Measurements from ENCODE around the gene GYS1.
A peak's percentile ranks its signal among the peaks of the same experiment; 100 is the strongest.

Gene GYS1

DNA sequence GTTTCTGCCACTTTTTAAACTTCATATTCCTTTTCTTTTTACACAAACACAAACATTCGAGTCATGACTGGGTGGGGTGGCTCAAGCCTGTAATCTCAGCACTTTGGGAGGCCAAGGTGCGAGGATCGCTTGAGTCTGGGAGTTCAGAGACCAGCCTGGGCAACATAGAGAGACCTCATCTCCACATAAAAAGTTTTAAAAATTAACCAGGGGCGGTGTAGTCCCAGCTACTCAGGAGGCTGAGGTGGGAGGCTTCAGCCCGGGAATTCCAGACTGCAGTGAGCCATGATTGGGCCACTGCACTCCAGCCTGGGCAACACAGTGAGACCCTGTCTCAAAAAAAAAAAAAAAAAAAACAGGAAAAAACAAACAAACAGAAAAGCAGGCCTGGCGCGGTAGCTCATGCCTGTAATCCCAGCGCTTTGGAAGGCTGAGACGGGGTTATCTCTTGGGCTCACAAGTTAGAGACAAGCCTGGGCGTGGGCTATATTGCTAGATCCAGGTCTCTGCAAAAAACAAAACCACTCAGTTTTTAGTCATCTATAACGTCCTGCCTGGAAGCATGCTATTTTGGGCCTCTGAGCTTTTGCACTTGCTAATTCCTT, 39.0 kb downstream of the GYS1 start:
- Histone ChIP-seq H3K27me3 (ENCODE audit: insufficient read depth, low read depth, severe bottlenecking) (no peaks in the 10 kb centered on the region), H3K36me3 (peaks cover 20% of the 10 kb centered on the region), H3K9me3 (ENCODE audit: severe bottlenecking) (peaks cover 5% of the 10 kb centered on the region), H3K27ac (peak overlapping the region; percentile 64), H3K4me3 (ENCODE audit: low read depth, low read length) (peak overlapping the region; percentile 46)
- DNase-seq = no peak
- TF ChIP-seq, protein P1, sequence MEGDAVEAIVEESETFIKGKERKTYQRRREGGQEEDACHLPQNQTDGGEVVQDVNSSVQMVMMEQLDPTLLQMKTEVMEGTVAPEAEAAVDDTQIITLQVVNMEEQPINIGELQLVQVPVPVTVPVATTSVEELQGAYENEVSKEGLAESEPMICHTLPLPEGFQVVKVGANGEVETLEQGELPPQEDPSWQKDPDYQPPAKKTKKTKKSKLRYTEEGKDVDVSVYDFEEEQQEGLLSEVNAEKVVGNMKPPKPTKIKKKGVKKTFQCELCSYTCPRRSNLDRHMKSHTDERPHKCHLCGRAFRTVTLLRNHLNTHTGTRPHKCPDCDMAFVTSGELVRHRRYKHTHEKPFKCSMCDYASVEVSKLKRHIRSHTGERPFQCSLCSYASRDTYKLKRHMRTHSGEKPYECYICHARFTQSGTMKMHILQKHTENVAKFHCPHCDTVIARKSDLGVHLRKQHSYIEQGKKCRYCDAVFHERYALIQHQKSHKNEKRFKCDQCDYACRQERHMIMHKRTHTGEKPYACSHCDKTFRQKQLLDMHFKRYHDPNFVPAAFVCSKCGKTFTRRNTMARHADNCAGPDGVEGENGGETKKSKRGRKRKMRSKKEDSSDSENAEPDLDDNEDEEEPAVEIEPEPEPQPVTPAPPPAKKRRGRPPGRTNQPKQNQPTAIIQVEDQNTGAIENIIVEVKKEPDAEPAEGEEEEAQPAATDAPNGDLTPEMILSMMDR (IDR thresholded peaks at IDR 0.05; ENCODE audit: low read depth, low read length) = no peak

DNA sequence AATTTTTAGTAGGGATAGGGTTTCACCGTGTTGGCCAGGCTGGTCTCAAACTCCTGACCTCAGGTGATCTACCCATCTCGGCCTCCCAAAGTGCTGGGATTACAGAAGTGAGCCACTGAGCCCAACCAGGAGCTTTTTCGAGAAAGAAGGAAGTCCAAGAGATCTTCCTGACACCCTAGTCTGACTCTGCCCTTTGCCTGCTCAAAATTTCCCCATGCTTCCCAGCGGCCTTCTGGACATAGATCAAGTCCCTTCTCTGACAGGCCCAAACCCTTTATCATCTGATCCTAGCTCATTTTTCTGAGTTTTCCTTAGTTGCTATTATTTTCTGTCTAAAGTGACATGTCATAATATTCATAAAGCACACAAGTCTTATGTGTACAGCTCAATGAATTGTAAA, 40.0 kb downstream of the GYS1 start:
- no peak overlapping the region for H3K4me3 ChIP-seq (ENCODE audit: low read depth, low read length)
- DNase-seq = no peak

DNA sequence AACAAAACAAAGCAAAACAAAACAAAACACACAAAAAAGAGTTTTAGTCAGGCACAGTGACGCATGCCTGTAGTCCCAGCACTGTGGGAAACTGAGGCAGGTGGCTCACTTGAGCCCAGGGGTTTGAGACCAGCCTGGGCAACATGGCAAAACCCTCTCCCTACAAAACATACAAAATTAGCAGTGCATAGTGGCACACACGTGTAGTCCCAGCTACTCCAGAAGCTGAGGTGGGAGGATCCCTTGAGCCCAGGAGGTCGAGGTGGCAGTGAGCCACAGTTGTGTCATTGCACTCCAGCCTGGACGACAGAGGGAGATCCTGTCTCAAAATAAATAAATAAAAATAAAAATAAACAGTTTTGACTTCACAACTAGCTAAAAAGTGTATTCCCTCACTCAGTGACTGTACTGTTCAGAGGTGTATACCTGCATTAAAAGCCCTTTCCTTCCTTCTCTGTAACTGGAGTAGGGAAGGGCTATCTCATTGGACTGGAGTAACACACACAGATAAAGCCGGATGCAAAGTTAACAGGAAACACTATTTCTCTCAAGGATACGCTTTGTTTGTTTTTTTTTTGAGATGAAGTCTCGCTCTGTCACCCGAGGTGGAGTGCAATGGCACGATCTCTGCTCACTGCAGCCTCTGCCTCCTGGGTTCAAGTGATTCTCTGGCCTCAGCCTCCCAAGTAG, 42.1 kb downstream of the GYS1 start:
- Histone ChIP-seq H3K9me3 (ENCODE audit: severe bottlenecking) (peaks cover 16% of the 10 kb centered on the region), H3K27me3 (ENCODE audit: insufficient read depth, low read depth, severe bottlenecking) (no peaks in the 10 kb centered on the region), H3K4me3 (ENCODE audit: low read depth, low read length) (no peak overlapping the region), H3K36me3 (peaks cover 5% of the 10 kb centered on the region), H3K27ac (peak overlapping the region; percentile 76)
- DNase-seq = no peak
- TF ChIP-seq, protein P1 (IDR thresholded peaks at IDR 0.05; ENCODE audit: low read depth, low read length) = no peak

More for the DNA sequence above, 40.0 kb downstream of the GYS1 start:
- Histone ChIP-seq H3K27ac (no peak overlapping the region), H3K36me3 (peaks cover 15% of the 10 kb centered on the region), H3K27me3 (ENCODE audit: insufficient read depth, low read depth, severe bottlenecking) (no peaks in the 10 kb centered on the region), H3K9me3 (ENCODE audit: severe bottlenecking) (peaks cover 6% of the 10 kb centered on the region)
- TF ChIP-seq, protein P1 (IDR thresholded peaks at IDR 0.05; ENCODE audit: low read depth, low read length) = no peak

DNA sequence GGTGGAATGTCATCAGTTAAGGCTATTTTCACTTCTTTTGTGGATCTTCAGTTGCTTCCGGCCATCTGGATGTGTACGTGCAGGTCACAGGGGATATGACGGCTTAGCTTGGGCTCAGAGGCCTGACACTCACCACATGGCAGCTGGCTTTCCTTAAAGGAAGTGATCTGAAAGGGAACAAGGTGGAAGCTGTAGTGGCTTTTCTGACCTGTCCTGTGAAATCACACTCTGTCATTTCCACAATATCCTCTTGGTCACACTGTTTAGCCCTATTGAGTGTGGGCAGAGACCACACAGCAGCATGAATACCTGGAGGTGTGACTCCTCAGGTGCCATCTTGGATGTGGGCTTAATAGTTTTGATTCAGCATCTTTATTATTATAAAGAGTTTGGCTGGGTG, 43.0 kb downstream of the GYS1 start:
- H3K27ac ChIP-seq = peak overlapping the region; percentile 76

DNA sequence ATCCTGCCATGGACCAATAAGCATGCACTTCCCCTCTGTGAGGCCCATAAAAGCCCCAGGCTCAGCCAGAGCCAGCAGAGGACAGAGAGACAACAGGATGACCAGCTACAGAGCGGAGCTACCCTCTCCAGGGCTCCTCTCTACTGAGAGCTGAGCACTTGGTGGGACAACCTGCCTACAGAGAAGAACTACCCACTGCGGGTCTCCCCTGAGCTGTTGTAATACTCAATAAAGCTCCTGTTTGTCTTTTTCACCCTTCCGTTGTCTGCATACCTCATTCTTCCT, 45.9 kb downstream of the GYS1 start:
- Histone ChIP-seq H3K36me3 (no peaks in the 10 kb centered on the region), H3K9me3 (ENCODE audit: severe bottlenecking) (peaks cover 16% of the 10 kb centered on the region), H3K27ac (no peak overlapping the region), H3K27me3 (ENCODE audit: insufficient read depth, low read depth, severe bottlenecking) (no peaks in the 10 kb centered on the region), H3K4me3 (ENCODE audit: low read depth, low read length) (no peak overlapping the region)
- no peak for DNase-seq
- TF ChIP-seq, protein P1 (IDR thresholded peaks at IDR 0.05; ENCODE audit: low read depth, low read length) = no peak

More for the DNA sequence above, 43.0 kb downstream of the GYS1 start:
- H3K9me3 ChIP-seq (ENCODE audit: severe bottlenecking) = peaks cover 16% of the 10 kb centered on the region
- H3K27me3 ChIP-seq (ENCODE audit: insufficient read depth, low read depth, severe bottlenecking) = no peaks in the 10 kb centered on the region
- TF ChIP-seq, protein P1 (IDR thresholded peaks at IDR 0.05; ENCODE audit: low read depth, low read length) = no peak
- H3K4me3 ChIP-seq (ENCODE audit: low read depth, low read length) = no peak overlapping the region
- no peaks in the 10 kb centered on the region for H3K36me3 ChIP-seq
- DNase-seq = peak; percentile 73

All from WERI-Rb-1 (cell line).